WTC11 (cell line): ENCODE data around the gene PTPN1. TPM values are rescaled to one million over a fixed set of nuclear protein-coding genes. Genes with fewer than 3 reads are reported as not detected.

Source experiments
- ATAC-seq: fragments of 200-7000 bp; cut with Tn5 transposase; 2 replicates; pipeline ENCODE4 v1.10.0; 2021; ENCODE audit warnings: mild to moderate bottlenecking, moderate library complexity
- CTCF ChIA-PET: fragments of 300-600 bp; sonication (Branson Sonifier 250); formaldehyde crosslinking; loops from one replicate; lab custom pipeline; 2021; ENCODE audit warnings: antibody characterized with exemption; lab: Charles Lee
- POLR2A ChIA-PET: fragments of 350-600 bp; sonication (Branson Sonifier 250); formaldehyde crosslinking; loops from one replicate; lab custom pipeline; 2021; ENCODE audit warnings: antibody characterized with exemption; lab: Charles Lee
- DNase-seq: peaks from one replicate; pipeline ENCODE4 v3.0.0; 2021; ENCODE audit warnings: low spot score
- H3K27ac Mint-ChIP-seq: 2 replicates; pipeline ENCODE4 v1.8.0; 2021; ENCODE audit warnings: mixed read lengths
- H3K27me3 Mint-ChIP-seq: 2 replicates; pipeline ENCODE4 v1.8.0; 2021; ENCODE audit warnings: low read depth, mild to moderate bottlenecking, moderate library complexity, mixed read lengths
- H3K36me3 Mint-ChIP-seq: 2 replicates; pipeline ENCODE4 v1.8.0; 2021; ENCODE audit warnings: mixed read lengths
- H3K4me1 Mint-ChIP-seq: 2 replicates; pipeline ENCODE4 v1.8.0; 2022; ENCODE audit warnings: mixed read lengths
- H3K4me3 Mint-ChIP-seq: 2 replicates; pipeline ENCODE4 v1.8.0; 2021; ENCODE audit warnings: mild to moderate bottlenecking, moderate library complexity, mixed read lengths
- H3K9me3 Mint-ChIP-seq: 2 replicates; pipeline ENCODE4 v1.8.0; 2021; ENCODE audit warnings: mixed read lengths
- ATF1 ChIP-seq: sonication (generic); formaldehyde crosslinking; IDR thresholded peaks from 2 replicates; pipeline ENCODE4 v1.8.1; 2023; ENCODE audit warnings: mild to moderate bottlenecking, moderate library complexity, missing genetic modification reagents
- ETV6 ChIP-seq: sonication (generic); formaldehyde crosslinking; IDR thresholded peaks from 2 replicates; pipeline ENCODE4 v1.8.1; 2022; ENCODE audit warnings: mild to moderate bottlenecking, missing genetic modification reagents
- GABPB1 ChIP-seq: sonication (generic); formaldehyde crosslinking; IDR thresholded peaks from 2 replicates; pipeline ENCODE4 v1.8.1; 2023; ENCODE audit warnings: mild to moderate bottlenecking, missing genetic modification reagents
- NFATC4 ChIP-seq: fragments of 250-450 bp; sonication (Bioruptor Pico); IDR thresholded peaks from 2 replicates; pipeline ENCODE4 v1.9.0; 2021; ENCODE audit warnings: mild to moderate bottlenecking
- NFYB ChIP-seq: sonication (generic); formaldehyde crosslinking; conservative IDR thresholded peaks from 2 replicates; pipeline ENCODE4 v1.8.0; 2022; ENCODE audit warnings: low read depth, missing genetic modification reagents
- OVOL2 ChIP-seq: fragments of 250-450 bp; sonication (Bioruptor Pico); IDR thresholded peaks from 2 replicates; pipeline ENCODE4 v1.9.0; 2021; ENCODE audit warnings: mild to moderate bottlenecking, borderline replicate concordance
- RORB ChIP-seq: fragments of 250-450 bp; sonication (Bioruptor Pico); IDR thresholded peaks from 2 replicates; pipeline ENCODE4 v1.9.0; 2021; ENCODE audit warnings: mild to moderate bottlenecking
- SMAD4 ChIP-seq: sonication (generic); formaldehyde crosslinking; IDR thresholded peaks from 2 replicates; pipeline ENCODE4 v1.8.0; 2022; ENCODE audit warnings: mild to moderate bottlenecking, missing genetic modification reagents
- SOX15 ChIP-seq: fragments of 250-450 bp; sonication (Bioruptor Pico); IDR thresholded peaks from 2 replicates; pipeline ENCODE4 v1.9.0; 2021; ENCODE audit warnings: mild to moderate bottlenecking
- ZNF121 ChIP-seq: sonication (generic); formaldehyde crosslinking; IDR thresholded peaks from 2 replicates; pipeline ENCODE4 v1.8.0; 2023; ENCODE audit warnings: missing genetic modification reagents
- ZNF138 ChIP-seq: sonication (generic); formaldehyde crosslinking; conservative IDR thresholded peaks from 2 replicates; pipeline ENCODE4 v1.8.1; 2022; ENCODE audit warnings: mild to moderate bottlenecking, moderate library complexity, missing genetic modification reagents
- ZNF671 ChIP-seq: fragments of 250-450 bp; sonication (Bioruptor Pico); IDR thresholded peaks from 2 replicates; pipeline ENCODE4 v1.8.0; 2021; ENCODE audit warnings: mild to moderate bottlenecking
- total RNA-seq: library from RNA; stranded (reverse); gene quantifications from 3 replicates; pipeline ENCODE4 v1.2.3, GENCODE V29; 2021
- TF ChIP-seq, protein P1 (sequence below): sonication (generic); formaldehyde crosslinking; IDR thresholded peaks from 2 replicates; pipeline ENCODE4 v1.8.1; 2023; ENCODE audit warnings: mild to moderate bottlenecking, missing genetic modification reagents
- TF ChIP-seq, protein P2 (sequence below): fragments of 200-600 bp; IDR thresholded peaks from 2 replicates; pipeline ENCODE4 v1.8.0; 2022; ENCODE audit warnings: antibody characterized with exemption
- TF ChIP-seq, protein P3 (sequence below): sonication (generic); formaldehyde crosslinking; IDR thresholded peaks from 2 replicates; pipeline ENCODE4 v1.8.0; 2022; ENCODE audit warnings: mild to moderate bottlenecking, missing genetic modification reagents
- TF ChIP-seq, protein P4 (sequence below): sonication (generic); formaldehyde crosslinking; IDR thresholded peaks from 2 replicates; pipeline ENCODE4 v1.8.1; 2023; ENCODE audit warnings: mild to moderate bottlenecking, missing genetic modification reagents, moderate library complexity
- TF ChIP-seq, protein P5 (sequence below): sonication (generic); formaldehyde crosslinking; IDR thresholded peaks from 2 replicates; pipeline ENCODE4 v1.8.0; 2023; ENCODE audit warnings: missing genetic modification reagents
- TF ChIP-seq, protein P6 (sequence below): sonication (generic); formaldehyde crosslinking; IDR thresholded peaks from 2 replicates; pipeline ENCODE4 v1.8.0; 2023; ENCODE audit warnings: missing genetic modification reagents, mild to moderate bottlenecking, borderline replicate concordance

PTPN1 gene
- total RNA-seq, 1 experiment from 2014 or later: 29.4 TPM

DNA sequence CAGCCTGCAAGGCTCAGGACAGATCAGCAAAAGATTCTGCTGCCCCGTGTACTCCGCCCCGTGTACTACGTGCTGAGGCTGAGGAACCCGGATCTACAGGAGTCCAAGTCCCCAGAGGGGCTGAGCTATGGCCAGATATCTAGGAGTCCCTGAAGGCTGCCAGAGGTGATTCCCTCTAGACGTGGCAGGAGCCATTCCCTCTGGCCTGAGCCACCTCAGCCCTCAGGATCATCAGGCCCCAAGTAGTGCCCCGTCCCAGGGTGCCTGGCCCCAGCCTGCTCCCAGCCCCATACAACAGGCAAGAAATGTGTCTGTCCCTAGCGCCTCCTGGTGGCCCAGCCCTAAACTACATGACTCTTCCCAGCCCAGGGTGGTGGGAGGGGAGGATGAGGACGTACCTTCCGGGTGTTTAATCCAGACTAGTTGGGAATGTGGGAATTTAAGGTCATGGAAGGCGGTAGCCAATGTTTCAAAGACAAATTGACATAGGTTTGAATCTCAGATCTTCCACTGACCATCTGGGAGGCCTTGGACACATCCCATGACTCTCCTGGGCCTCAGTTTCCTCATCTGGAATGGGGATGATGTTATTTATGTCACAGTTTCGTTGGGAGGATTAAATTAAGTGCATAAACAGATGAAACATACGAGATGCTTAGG is 49.4 kb upstream of the PTPN1 start:
- Mint-ChIP-seq H3K27me3 (no peaks in the 10 kb centered on the region), H3K4me1 (peaks cover 11% of the 10 kb centered on the region), H3K4me3 (no peak overlapping the region), H3K36me3 (no peaks in the 10 kb centered on the region), H3K9me3 (no peaks in the 10 kb centered on the region), H3K27ac (peak overlapping the region; percentile 80; the same call in 1 of the 2 replicates)
- peak; percentile 96 for DNase-seq
- CTCF ChIA-PET: interaction anchor here (1.0 to 1.1 kb wide), 2 partner anchors 60 to 275 kb away, joined by 3 to 4 read pairs; no protein-coding TSS in a partner anchor
- ATAC-seq: peak; percentile 92
- POLR2A ChIA-PET: no interaction called here
- TF ChIP-seq, protein P1, sequence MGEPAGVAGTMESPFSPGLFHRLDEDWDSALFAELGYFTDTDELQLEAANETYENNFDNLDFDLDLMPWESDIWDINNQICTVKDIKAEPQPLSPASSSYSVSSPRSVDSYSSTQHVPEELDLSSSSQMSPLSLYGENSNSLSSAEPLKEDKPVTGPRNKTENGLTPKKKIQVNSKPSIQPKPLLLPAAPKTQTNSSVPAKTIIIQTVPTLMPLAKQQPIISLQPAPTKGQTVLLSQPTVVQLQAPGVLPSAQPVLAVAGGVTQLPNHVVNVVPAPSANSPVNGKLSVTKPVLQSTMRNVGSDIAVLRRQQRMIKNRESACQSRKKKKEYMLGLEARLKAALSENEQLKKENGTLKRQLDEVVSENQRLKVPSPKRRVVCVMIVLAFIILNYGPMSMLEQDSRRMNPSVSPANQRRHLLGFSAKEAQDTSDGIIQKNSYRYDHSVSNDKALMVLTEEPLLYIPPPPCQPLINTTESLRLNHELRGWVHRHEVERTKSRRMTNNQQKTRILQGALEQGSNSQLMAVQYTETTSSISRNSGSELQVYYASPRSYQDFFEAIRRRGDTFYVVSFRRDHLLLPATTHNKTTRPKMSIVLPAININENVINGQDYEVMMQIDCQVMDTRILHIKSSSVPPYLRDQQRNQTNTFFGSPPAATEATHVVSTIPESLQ: no peak
- TF ChIP-seq SMAD4 (CRISPR knock-in tag) (no peak), ZNF121 (CRISPR knock-in tag) (peak; percentile 71; the same call in 1 of the 2 replicates), GABPB1 (peak; percentile 70; the same call in 1 of the 2 replicates), NFYB (CRISPR knock-in tag) (no peak), ETV6 (CRISPR knock-in tag) (no peak), OVOL2 (CRISPR knock-in tag) (no peak)
- TF ChIP-seq, protein P2, sequence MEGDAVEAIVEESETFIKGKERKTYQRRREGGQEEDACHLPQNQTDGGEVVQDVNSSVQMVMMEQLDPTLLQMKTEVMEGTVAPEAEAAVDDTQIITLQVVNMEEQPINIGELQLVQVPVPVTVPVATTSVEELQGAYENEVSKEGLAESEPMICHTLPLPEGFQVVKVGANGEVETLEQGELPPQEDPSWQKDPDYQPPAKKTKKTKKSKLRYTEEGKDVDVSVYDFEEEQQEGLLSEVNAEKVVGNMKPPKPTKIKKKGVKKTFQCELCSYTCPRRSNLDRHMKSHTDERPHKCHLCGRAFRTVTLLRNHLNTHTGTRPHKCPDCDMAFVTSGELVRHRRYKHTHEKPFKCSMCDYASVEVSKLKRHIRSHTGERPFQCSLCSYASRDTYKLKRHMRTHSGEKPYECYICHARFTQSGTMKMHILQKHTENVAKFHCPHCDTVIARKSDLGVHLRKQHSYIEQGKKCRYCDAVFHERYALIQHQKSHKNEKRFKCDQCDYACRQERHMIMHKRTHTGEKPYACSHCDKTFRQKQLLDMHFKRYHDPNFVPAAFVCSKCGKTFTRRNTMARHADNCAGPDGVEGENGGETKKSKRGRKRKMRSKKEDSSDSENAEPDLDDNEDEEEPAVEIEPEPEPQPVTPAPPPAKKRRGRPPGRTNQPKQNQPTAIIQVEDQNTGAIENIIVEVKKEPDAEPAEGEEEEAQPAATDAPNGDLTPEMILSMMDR: peak; percentile 87
- TF ChIP-seq, protein P3, sequence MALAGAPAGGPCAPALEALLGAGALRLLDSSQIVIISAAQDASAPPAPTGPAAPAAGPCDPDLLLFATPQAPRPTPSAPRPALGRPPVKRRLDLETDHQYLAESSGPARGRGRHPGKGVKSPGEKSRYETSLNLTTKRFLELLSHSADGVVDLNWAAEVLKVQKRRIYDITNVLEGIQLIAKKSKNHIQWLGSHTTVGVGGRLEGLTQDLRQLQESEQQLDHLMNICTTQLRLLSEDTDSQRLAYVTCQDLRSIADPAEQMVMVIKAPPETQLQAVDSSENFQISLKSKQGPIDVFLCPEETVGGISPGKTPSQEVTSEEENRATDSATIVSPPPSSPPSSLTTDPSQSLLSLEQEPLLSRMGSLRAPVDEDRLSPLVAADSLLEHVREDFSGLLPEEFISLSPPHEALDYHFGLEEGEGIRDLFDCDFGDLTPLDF: no peak
- TF ChIP-seq, protein P4, sequence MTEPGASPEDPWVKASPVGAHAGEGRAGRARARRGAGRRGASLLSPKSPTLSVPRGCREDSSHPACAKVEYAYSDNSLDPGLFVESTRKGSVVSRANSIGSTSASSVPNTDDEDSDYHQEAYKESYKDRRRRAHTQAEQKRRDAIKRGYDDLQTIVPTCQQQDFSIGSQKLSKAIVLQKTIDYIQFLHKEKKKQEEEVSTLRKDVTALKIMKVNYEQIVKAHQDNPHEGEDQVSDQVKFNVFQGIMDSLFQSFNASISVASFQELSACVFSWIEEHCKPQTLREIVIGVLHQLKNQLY (CRISPR knock-in tag): no peak

DNA sequence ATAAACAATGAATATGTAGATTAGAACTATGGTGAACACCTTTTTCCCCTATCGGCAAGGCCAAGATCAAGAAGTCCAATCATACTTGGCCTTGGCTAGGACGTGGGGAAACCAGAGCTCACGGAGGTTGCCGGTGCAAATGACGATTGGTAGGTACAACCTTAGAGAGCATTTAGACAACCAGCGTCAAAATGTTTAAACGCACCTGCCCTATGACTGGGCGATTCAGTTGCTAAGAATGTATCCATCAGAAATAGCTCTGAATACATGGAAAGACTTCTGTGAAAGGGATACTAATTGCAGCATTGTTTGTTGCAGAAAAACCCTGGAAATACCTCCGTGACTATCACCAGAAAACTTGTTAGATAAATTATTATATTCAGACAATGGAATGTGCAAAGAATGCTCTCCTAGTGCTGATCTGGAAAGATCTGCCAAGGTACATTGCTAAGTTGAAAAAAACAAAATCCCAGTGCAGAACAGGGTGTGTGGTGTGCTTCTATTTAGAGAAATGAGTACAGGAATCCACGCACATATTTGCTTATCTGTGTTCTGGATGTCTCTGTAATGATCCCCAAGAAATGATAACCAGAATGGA is 48.0 kb upstream of the PTPN1 start:
- peaks cover 8% of the 10 kb centered on the region for H3K4me1 Mint-ChIP-seq
- H3K9me3 Mint-ChIP-seq: no peaks in the 10 kb centered on the region
- DNase-seq (no peak), ATAC-seq (no peak)
- no peaks in the 10 kb centered on the region for H3K36me3 Mint-ChIP-seq
- H3K27ac Mint-ChIP-seq: no peak overlapping the region
- TF ChIP-seq, protein P5, sequence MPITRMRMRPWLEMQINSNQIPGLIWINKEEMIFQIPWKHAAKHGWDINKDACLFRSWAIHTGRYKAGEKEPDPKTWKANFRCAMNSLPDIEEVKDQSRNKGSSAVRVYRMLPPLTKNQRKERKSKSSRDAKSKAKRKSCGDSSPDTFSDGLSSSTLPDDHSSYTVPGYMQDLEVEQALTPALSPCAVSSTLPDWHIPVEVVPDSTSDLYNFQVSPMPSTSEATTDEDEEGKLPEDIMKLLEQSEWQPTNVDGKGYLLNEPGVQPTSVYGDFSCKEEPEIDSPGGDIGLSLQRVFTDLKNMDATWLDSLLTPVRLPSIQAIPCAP (CRISPR knock-in tag): no peak
- TF ChIP-seq ZNF671 (CRISPR knock-in tag) (no peak), NFATC4 (no peak), SOX15 (no peak), ZNF138 (no peak), RORB (no peak), ATF1 (no peak)
- TF ChIP-seq, protein P6, sequence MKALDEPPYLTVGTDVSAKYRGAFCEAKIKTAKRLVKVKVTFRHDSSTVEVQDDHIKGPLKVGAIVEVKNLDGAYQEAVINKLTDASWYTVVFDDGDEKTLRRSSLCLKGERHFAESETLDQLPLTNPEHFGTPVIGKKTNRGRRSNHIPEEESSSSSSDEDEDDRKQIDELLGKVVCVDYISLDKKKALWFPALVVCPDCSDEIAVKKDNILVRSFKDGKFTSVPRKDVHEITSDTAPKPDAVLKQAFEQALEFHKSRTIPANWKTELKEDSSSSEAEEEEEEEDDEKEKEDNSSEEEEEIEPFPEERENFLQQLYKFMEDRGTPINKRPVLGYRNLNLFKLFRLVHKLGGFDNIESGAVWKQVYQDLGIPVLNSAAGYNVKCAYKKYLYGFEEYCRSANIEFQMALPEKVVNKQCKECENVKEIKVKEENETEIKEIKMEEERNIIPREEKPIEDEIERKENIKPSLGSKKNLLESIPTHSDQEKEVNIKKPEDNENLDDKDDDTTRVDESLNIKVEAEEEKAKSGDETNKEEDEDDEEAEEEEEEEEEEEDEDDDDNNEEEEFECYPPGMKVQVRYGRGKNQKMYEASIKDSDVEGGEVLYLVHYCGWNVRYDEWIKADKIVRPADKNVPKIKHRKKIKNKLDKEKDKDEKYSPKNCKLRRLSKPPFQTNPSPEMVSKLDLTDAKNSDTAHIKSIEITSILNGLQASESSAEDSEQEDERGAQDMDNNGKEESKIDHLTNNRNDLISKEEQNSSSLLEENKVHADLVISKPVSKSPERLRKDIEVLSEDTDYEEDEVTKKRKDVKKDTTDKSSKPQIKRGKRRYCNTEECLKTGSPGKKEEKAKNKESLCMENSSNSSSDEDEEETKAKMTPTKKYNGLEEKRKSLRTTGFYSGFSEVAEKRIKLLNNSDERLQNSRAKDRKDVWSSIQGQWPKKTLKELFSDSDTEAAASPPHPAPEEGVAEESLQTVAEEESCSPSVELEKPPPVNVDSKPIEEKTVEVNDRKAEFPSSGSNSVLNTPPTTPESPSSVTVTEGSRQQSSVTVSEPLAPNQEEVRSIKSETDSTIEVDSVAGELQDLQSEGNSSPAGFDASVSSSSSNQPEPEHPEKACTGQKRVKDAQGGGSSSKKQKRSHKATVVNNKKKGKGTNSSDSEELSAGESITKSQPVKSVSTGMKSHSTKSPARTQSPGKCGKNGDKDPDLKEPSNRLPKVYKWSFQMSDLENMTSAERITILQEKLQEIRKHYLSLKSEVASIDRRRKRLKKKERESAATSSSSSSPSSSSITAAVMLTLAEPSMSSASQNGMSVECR (CRISPR knock-in tag): no peak
- H3K27me3 Mint-ChIP-seq: no peaks in the 10 kb centered on the region
- ChIA-PET POLR2A (interaction anchor here (0.6 kb wide), 1 partner anchor 49 kb away, joined by 6 read pairs; no protein-coding TSS in a partner anchor), CTCF (interaction anchor here (0.6 to 2.7 kb wide), 6 partner anchors 11 to 282 kb away, joined by 3 to 14 read pairs (median 4); no protein-coding TSS in a partner anchor)
- no peak overlapping the region for H3K4me3 Mint-ChIP-seq
